Left forelimb (tissue), 1 donor: Measurements from ENCODE around the gene PBX1.

ENCODE experiments used
- DNase-seq: peaks from one replicate; pipeline ENCODE4 v3.0.0-alpha.2; 2018; ENCODE audit warnings: low spot score

PBX1 gene

DNA sequence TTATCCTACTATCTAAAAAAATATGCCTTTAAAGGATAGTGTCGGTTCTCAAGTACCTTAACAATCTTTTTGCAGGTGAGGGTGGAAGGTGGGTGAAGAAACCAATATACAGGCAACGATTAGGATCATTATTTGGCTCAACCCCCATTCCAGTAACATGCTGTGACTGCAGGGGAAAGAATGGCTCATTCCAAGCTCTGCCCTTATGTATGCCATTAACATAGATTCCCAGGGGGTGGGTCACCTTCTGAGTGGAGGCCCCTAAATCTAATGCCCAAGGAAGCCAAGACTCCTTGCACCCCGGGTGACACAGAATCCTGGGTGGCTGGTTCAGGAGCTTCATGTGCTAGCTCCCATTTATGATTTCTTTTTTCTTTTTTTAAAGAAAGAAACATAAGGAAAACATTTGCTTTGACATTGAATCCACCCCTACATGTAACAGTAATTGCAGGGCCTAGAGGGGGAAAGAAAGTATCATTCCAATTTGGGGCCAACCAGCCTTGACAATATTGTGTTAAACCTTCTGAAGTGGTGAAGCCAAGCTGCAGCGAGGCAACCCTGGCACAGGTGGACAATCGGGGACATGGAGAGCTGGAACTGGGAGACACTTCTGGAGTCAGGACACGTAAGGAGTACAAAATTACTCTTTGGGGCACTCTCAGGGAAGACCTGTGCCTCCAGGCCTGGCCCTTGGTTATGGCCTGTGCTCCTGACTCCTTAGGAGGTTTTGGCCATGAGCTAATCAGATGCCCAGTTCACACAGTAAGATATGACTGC lies 200.3 kb downstream of the PBX1 start:
- DNase-seq, result no peak

DNA sequence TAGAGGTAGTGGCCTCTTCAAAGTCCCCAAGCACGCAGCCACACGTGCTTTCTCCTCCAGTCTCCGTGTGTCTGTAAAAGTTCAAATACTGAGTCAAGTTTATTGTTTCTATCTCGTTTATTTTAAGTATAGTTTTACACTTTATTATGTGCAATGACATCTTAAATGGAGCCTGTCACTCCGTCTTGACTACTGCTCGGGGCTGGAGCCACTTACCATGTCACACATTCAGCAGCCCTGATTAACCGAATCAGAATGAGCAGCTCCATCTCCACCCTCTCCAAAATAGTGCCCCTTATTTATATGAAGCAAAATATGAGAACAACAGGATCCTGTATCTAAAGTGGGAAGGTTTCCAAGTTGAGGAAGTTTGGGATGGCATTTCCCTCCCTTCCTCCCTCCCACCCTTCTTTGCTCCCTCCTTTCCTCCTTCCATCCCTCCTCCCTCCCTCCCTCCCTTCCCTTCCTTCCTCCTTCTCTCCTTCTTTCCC lies 201.0 kb downstream of the PBX1 start:
- no peak for DNase-seq

DNA sequence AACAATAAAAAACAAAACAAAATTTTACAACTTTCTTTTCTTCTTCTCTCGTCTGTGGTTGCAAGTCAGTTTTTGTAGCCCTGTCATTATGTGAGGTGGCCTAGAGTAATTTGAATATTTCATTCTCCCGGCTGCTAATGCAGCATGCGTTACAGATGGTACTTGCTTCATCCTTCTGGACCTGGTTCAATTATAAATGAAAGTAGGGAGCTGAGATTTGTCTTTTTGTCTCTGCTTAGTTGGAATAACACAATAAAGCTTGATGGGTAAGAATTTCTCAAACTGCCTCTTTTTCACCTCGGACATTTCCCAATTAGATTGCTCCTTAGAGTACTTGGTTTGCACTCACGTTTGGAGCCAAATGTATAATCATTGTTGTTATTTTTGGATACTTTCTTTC lies 201.6 kb downstream of the PBX1 start:
- no peak for DNase-seq

DNA sequence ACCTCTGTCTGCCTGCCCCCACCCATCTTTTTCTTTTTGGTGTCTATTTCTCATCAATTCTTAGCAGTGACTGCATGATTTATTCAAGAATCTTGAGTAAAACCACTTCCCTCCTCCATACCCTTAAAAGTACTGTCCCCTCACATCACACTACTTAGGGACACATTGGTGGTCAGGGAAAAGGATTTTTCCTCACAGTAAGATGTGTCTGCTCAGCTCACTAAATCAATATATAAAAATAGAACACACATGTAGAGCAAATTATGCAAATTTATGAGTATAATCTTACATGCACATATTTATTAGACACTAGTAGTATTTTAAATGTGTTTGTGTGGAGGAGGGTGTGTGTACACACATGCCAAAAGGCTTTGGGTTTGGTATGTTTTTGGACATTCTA lies 202.0 kb downstream of the PBX1 start:
- DNase-seq, result no peak

DNA sequence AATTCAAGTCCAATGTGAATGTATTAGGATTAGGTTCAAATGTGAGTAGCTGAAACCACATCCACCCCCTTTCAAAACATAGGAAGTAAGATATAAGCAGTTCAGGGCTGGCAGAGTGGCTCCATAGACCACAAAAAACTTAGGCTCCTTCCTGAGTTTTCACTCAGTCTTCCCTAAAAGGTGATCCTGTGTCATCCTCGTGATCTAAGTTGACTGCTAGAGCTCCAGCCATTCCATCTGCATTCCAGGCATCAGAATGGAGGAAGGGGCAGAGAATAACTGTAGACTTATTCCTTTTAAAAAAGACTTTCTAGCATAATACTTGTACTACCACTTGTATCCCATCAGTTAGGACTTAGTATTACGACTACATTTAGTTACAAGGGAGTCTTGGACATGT lies 204.1 kb downstream of the PBX1 start:
- DNase-seq, result no peak

DNA sequence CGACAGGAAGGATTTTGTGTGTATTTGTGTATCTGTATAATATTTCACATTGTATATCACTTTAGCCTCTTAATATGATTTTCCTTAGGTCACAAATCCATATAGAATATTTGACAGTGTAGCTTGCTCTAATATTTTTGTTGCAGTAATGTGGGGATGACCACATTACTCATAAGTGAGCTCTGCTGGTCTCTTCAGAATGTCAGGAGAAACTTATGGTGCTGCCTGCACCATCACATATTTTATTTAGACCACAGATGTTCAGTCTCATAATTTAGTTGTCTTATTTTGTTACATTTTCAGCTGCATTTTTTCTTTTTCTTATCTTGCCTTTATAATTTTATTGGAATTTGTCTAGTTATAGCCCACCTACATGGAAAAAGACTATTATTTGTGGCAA lies 205.3 kb downstream of the PBX1 start:
- no peak for DNase-seq

DNA sequence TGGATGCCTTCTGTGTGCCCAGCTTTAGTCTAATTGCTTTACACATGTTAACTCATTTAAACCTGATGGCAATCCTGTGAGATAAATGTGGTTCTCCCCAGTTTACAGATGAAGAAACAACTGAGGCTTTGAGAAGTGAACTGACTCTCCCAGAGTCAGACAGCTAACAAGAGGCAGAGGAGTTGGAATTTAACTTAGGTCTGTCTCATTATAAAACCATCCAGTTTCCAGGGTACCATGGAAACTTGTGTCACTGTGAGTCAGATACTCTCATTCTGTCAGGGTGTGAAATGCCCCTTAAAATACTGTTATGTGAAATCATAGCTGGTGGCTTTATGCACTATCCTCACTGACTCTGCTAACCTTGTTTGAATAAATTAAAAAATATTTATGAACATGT lies 206.6 kb downstream of the PBX1 start:
- no peak for DNase-seq

DNA sequence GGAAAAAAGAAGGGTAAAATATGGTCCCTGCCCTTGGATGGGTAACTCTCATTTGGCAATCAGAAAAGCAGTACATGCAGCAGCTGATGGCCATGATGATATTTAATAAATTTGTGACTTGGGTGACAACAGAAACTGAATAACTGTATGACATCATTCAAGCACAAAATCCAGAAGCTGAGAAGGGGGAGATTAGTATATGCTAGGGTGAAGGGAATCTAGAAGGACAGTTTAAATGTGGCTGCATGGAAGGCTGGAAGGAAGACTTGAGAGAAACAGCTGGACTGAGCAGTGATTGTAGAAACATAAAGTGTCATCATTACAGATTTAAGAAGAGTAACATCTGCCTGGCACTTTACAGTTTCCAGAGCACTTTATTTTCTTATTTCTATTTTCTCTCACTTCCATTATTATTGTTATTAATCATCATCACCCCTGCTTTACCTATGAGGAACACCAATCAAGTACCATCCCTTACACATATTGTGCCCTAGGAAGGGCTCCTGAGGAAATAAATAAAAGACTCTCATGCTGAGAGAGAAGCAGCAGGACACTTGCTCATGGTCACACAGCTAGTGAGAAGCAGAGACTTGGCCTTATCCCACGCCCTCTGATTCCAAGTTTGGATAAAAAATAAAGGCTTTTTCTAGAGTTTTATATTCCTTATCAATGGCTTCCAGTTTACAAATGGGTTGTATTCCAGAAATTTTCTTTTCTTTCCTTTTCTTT lies 207.2 kb downstream of the PBX1 start:
- no peak for DNase-seq

DNA sequence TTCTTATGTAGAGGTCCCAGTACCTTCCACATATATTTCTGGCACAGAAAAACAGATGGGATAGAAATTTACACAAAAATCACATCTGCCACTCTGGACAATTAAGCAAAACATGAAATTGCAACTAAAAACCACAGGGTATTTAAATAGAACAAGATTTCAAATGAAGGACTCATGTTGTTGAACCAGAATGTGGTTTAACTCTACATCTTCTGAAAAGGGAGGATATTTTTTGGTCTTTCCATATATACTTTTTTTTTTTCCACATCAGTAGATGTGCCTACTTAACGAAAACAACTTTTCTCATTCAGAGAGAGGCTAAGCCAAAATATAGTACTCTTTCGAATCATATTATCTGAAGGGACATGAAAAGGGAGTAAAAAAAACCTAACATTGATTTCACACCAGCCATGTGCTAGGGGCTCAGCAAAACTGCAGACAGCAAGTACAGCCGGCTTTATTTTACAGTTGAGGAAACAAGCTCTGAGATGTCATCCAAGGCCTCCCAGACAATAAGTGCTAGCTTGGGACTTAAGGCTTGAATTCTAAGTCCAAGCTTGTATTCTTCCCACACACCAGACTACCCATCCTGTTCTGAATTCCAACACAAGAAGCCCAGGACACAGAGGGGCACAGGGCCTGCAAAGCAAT lies 208.9 kb downstream of the PBX1 start:
- no peak for DNase-seq

DNA sequence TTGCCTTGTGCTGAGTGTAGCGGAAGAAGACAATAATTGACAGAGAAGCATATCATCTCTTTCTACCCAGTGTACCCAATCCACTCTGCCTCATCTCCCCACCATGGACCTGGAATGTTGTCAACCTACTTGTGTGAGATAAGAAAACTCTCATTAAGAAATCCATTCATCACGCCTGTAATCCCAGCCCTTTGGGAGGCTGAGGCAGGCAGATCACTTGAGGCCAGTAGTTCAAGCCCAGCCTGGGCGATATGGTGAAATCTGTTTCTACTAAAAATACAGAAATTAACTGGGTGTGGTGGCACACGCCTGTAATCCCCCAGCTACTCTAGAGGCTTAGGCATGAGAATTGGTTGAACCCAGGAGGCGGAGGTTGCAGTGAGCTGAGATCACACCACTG lies 209.6 kb downstream of the PBX1 start:
- no peak for DNase-seq

DNA sequence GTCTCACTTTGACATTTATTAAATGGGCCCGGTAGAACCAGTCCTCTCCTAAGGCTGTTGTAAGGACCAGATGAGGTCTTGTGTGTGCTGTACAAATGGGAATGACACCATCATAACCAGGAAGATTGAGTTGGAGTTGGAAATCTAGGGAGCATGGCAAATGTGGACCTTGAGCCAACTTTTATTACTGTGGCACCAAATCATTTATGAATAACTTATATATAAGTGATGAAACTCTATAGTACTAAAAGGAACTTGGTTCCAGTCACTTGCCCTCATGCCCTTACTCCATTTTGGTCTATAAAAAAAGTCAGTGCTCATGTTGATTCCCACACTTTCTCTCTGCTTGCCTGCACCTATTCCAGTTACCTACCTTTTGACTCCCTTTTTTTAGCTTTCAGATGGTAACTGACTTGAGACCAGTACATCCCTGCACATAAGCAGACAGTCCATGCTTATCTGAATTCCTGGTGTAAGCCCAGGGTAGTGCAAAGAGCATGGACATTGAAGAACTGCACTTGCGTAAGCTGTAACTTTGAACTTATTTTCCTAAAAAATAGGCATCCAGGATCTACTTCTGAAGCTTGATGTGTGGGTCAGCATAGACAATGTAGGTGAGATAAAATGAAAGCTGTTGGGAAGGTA lies 210.6 kb downstream of the PBX1 start:
- no peak for DNase-seq

DNA sequence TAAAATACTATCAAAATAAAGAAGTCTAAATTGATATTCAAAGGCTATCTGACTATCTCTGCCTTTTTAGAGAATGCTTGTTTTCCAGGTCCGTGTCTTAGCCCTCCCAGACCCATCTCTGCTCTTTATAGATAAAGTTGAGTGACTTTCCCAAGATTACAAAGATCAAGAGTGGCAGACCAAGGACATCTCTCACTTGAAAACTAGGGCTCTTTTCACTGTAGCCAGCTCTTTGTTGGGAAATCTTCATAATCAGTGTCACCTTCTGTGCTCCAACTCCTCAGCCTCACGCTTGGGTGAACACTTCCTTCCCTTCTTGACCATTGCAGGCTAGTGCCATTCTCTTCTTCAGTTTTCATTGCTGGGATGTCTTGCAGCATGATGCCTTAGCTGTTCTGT lies 211.1 kb downstream of the PBX1 start:
- DNase-seq, result no peak

DNA sequence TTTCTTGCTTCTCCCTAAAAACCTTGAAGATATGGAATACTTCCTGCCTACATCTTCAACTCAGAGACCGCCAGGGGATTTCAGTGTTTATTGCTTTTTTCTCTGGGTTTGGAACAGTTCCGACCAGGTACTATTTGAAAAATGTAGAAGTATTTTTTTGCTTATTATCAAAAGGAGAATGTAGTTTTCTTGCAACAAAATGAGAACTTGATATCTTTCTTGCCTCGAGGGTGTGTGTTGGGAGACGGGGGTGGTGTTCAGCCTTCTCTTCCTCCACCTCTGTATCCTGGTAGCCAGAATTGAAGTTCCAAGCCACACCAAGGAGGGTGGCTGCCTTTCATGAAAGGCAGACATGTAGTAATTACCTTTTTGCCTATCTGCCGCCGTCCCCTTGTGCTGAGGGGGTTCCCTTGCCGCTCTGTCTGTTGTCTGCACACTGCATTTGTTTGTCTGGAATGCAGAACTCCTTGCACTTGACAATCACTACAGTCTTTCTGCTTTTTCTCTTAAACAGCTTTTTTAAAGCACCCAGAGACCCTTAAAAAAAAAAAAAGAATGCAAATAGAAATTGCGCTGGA lies 212.1 kb downstream of the PBX1 start:
- DNase-seq, result no peak

DNA sequence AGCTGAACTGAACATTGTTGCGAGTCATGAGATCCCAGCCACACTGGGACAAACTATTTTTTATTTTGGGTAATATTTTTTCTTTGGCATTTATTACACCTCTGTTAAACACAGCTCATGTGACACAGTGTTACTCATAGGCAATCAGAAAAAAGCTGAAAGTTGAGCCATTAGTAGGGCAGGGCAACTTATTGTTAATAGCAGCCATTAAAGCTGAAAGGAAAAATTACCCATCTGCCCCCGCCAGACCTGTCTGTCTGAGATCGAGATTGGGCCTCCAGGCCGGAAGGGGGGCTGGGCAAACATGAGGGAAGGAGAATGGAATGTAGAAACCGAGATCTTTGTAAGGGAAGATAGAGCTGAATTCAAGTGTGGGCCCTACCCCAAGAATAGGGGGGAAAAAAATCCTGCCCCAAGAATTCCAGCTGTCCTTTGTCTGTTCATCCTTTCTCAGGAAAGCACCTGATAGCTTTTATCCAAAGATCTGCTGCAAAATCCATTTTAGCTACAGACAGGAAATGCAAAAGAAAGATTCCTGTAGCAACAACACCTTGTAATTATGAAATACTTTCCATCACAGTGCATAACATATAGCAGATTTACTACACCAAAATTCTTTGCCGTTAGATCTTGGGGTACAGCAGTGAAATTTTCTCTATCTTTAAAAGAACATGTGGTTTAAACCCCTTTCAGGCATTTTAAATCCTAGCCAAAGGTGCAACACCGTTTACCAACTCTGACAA lies 212.8 kb downstream of the PBX1 start:
- no peak for DNase-seq

DNA sequence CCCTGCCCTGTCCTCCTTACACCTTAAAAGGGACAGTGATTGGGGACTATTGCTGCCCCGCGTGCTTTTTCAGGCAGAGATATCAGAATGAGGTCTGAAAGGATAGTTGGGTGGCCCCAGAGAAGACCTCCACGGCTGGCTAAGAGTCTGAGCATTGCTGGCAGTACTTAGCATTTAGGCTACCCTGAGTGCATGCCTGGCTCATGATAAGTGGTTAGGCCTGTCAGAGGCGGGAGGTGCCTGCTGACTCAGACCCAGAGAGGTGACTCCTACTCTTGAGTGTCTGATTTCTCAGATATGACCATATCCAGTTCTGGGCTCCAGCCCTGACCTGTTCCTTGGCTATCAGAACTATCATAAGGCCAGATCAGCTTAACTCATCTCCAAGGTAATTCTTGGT lies 213.7 kb downstream of the PBX1 start:
- DNase-seq, result no peak

DNA sequence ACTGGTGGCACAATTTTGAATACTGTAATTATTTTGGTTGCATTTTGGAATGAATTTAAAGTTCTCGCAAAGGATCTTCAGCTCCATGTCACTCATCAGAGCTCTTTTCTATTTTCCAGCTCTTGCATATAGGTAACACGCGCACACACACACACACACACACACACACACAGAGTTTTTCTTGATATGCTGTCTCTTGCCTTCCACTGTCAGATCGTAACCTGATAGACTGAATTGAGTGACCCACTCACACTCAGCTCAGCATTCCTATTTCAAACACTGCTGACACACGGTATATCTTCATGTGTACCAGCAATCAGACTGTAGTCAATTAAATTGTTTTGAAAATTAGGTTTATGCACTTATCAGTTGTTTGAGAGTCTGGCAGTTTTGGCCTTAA lies 214.1 kb downstream of the PBX1 start:
- DNase-seq, result no peak

DNA sequence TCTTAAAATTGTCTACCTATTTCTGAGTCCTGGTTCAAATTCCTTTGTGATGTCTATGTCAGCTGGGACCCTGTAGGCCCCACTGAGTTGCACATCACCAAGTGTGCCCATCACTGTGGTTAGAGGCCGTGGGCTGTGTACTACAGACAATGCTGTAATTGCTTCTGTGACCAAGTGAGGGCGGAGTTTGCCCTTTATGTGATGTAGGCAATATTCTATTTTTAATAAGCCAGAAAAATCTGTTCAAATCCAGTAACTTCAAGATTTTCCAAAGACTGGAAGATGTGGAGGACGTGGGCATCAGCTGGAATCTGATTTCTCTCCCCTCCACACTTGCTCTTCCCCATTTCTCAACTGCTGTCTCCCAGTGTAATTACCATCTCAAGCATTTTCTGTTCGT lies 215.4 kb downstream of the PBX1 start:
- no peak for DNase-seq

DNA sequence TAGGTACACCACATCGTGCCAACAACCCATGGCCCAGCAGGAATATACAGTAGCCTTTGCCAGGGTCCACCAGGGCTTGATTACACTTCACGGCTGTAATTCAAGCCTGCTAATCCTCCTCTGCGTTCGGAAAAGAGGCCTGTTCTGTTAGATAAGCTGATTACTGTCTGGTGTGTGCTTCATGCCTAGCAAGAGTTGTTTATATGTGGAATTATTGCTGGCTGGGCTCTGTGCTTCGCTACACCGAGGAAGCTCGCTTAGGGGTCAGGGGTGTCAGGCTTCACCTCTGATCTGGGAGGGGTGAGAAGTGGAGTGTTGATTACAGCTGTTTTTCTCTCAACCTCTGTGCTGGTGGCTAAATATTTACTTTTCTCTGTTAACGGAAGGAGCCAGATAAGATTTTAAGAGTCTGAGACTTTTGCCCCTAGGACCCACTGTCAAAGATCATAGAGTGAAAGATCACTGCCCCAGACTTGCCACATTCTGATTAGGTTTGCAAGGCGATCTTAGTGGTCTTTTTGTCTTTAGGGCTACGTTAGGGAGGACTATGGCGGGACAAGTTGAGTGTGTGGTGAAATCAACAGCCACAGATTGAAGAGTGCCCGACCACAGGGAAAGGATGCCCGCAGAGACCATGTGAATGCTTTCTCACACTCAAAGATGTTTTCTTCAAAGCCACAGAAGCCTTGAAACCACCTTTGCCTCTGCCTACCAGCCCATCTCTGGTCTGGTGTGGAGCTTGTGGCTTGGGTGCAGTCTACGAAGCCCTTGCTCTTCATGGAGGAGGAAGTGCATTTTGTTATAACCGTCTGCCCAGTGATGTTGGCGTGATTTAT lies 216.1 kb downstream of the PBX1 start:
- DNase-seq, result no peak

DNA sequence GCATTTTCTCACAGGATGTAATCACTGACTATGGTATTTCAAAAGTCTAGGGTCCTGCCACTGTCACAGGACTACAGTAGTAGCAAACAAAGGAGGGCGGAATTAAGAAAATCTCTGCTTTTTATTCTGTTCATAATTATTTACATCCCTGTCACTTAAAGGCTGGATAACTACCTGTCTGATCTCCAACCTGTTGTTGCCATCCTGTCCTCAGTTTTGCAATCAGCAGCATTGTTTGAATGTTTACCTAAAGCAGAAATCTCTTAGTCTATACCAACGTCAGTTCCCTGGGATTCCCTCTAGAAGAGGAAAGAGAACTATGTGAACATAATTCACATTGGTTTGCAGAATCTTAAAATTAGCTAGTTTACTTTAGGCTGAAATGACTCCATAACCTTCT lies 218.5 kb downstream of the PBX1 start:
- no peak for DNase-seq

DNA sequence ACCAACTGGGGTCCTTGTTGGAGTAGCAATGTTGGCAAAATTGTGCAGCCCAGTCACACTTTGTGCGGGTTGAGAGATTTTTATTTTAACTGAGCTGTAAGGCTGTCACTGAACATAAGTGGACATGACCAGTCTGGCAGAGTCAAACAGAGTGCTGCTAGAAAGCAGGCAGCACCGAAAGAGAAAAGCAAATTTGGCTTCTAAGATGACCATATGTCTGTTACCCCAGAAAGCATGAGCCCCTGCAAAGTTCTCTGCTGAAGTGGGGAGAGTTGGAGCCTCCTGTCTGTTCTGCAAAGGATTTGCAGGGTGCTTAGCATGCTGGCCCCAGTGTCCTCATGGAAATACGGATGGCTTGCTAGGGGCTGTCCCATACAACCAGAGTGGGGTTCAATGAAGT lies 220.4 kb downstream of the PBX1 start:
- DNase-seq, result no peak
